ENCODE results near the gene GLTPD2.

GLTPD2 gene

DNA sequence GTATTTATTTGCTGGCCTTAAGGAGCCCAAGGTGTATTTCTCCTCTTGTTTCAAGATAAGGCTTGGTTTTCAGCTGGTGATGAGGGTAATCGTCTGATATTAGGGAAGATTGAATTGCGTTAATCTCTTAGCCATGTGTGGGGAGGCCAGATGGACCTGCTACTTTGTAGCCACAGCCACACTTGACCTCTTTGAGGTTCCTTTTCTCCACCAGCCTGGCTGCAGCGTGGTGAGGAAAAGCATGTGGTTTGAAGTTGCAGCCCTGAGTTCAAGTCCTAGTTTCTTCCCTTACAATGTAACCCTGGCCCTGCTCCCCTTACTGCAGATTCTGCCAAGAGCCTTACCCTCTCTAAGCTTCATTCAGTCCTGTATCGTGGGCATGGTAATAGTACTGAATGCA, 47.5 kb downstream of the GLTPD2 start:
- no peaks in the 10 kb centered on the region for H3K9me2 ChIP-seq (replicated peaks; ENCODE audit: low read depth, low read length)
- H3K36me3 ChIP-seq (ENCODE audit: insufficient read depth, low read length) = no peaks in the 10 kb centered on the region
- peak overlapping the region; percentile 77 for H3K4me3 ChIP-seq (ENCODE audit: low read length, poor library complexity, severe bottlenecking)
- no peak overlapping the region for H2AFZ ChIP-seq (ENCODE audit: low read length)
- peak overlapping the region; percentile 44 for H3K9ac ChIP-seq (ENCODE audit: low read depth, low read length, poor library complexity, severe bottlenecking)
- H3K27me3 ChIP-seq (ENCODE audit: insufficient read depth, low read length, poor library complexity, severe bottlenecking) = no peaks in the 10 kb centered on the region
- peaks cover 56% of the 10 kb centered on the region; the same call in 1 of the 2 replicates for H3K79me2 ChIP-seq (ENCODE audit: insufficient read depth, low read length)
- peak overlapping the region; percentile 91 for H3K4me2 ChIP-seq (ENCODE audit: low read depth, low read length, poor library complexity, severe bottlenecking)
- H3K4me1 ChIP-seq (ENCODE audit: insufficient read depth, low read length, poor library complexity, severe bottlenecking) = peaks cover 45% of the 10 kb centered on the region
- peaks cover 33% of the 10 kb centered on the region for H4K20me1 ChIP-seq (ENCODE audit: insufficient read depth, low read length, poor library complexity, severe bottlenecking)
- no peaks in the 10 kb centered on the region for H3F3A ChIP-seq (ENCODE audit: low read depth)
- TF ChIP-seq EZH2phosphoT487 (IDR thresholded peaks at IDR 0.05; ENCODE audit: borderline replicate concordance) = no peak
- TF ChIP-seq, protein P1, sequence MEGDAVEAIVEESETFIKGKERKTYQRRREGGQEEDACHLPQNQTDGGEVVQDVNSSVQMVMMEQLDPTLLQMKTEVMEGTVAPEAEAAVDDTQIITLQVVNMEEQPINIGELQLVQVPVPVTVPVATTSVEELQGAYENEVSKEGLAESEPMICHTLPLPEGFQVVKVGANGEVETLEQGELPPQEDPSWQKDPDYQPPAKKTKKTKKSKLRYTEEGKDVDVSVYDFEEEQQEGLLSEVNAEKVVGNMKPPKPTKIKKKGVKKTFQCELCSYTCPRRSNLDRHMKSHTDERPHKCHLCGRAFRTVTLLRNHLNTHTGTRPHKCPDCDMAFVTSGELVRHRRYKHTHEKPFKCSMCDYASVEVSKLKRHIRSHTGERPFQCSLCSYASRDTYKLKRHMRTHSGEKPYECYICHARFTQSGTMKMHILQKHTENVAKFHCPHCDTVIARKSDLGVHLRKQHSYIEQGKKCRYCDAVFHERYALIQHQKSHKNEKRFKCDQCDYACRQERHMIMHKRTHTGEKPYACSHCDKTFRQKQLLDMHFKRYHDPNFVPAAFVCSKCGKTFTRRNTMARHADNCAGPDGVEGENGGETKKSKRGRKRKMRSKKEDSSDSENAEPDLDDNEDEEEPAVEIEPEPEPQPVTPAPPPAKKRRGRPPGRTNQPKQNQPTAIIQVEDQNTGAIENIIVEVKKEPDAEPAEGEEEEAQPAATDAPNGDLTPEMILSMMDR (conservative IDR thresholded peaks at IDR 0.05; ENCODE audit: low read length) = no peak
- H3K9me3 ChIP-seq (ENCODE audit: insufficient read depth, low read depth, low read length) = no peaks in the 10 kb centered on the region

DNA sequence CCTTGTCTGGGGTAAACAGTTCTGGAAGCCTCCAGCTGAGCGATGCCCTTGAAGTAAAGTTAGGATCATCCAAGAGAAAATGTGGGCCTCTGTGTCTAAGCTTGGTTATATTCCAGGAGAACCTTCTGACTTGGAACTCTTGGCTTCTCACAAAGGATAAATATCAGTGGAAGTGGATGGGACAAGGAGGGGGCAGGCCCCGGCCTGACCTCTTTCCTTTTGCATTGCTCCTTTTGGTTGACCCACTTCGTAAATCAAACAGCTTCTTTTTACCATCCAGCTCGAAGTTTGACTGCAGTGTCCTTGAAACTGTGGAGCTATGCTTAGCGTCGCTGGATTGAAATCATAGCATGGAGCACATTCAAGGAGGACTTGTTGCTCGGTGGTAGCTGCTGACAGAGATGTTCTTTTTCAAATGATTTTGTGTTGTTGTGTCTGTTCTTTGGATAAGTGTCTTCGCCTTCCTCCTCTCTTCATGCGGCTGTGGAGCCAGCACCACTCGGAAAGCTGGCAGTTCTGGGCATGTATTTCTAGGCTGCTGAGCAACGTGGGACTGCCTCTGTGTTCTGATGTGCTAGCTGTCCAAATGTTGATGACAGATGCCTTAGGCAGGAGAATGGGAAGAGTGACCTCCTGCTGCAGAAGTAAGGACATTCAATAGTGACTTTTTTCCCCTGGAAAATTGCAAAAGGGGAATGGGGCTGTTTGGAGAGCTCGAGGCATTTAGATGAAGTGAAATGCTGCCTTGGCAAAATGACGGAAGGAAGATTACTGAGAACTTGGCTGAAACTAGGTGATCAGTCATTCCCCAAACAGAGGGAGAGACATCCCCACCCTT, 48.9 kb downstream of the GLTPD2 start:
- H3K4me2 ChIP-seq (ENCODE audit: low read depth, low read length, poor library complexity, severe bottlenecking) = peak overlapping the region; percentile 13
- H3K36me3 ChIP-seq (ENCODE audit: insufficient read depth, low read length) = no peaks in the 10 kb centered on the region
- no peaks in the 10 kb centered on the region for H3F3A ChIP-seq (ENCODE audit: low read depth)
- TF ChIP-seq EZH2phosphoT487 (IDR thresholded peaks at IDR 0.05; ENCODE audit: borderline replicate concordance) = no peak
- no peaks in the 10 kb centered on the region for H3K27me3 ChIP-seq (ENCODE audit: insufficient read depth, low read length, poor library complexity, severe bottlenecking)
- no peak overlapping the region for H3K9ac ChIP-seq (ENCODE audit: low read depth, low read length, poor library complexity, severe bottlenecking)
- no peaks in the 10 kb centered on the region for H3K9me2 ChIP-seq (replicated peaks; ENCODE audit: low read depth, low read length)
- no peaks in the 10 kb centered on the region for H3K9me3 ChIP-seq (ENCODE audit: insufficient read depth, low read depth, low read length)
- H2AFZ ChIP-seq (ENCODE audit: low read length) = no peak overlapping the region
- peaks cover 61% of the 10 kb centered on the region; the same call in 1 of the 2 replicates for H3K79me2 ChIP-seq (ENCODE audit: insufficient read depth, low read length)
- peaks cover 36% of the 10 kb centered on the region for H4K20me1 ChIP-seq (ENCODE audit: insufficient read depth, low read length, poor library complexity, severe bottlenecking)
- no peak overlapping the region for H3K4me3 ChIP-seq (ENCODE audit: low read length, poor library complexity, severe bottlenecking)
- H3K4me1 ChIP-seq (ENCODE audit: insufficient read depth, low read length, poor library complexity, severe bottlenecking) = peaks cover 46% of the 10 kb centered on the region

DNA sequence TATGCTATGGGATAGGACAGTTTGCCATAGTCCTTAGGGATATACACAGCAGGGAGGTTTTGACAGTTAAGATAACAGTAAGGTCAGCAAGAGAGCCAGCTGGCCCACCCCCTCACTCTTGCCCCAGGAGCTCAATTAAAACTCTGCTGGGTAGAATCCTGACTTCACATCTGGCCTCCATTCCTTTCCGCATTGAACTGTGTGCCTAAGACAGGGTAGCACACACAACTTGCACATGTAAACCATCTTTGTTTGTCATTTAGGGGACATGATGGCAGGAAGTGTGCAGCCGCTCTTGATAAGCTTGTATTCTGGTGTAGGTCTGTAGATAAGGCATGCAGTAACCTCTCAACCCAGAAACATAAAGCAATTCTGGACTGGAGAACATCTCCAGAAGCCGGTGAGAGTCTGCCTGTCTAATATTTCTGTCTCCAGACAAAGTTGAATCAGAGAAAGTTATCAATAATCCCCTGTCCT, 49.6 kb downstream of the GLTPD2 start:
- Histone ChIP-seq H3K9me3 (ENCODE audit: insufficient read depth, low read depth, low read length) (no peaks in the 10 kb centered on the region), H2AFZ (ENCODE audit: low read length) (no peak overlapping the region), H3K4me2 (ENCODE audit: low read depth, low read length, poor library complexity, severe bottlenecking) (peak overlapping the region; percentile 13), H3K4me3 (ENCODE audit: low read length, poor library complexity, severe bottlenecking) (no peak overlapping the region), H3K4me1 (ENCODE audit: insufficient read depth, low read length, poor library complexity, severe bottlenecking) (peaks cover 46% of the 10 kb centered on the region), H3K36me3 (ENCODE audit: insufficient read depth, low read length) (no peaks in the 10 kb centered on the region), H3F3A (ENCODE audit: low read depth) (no peaks in the 10 kb centered on the region), H3K9ac (ENCODE audit: low read depth, low read length, poor library complexity, severe bottlenecking) (no peak overlapping the region), H3K27me3 (ENCODE audit: insufficient read depth, low read length, poor library complexity, severe bottlenecking) (no peaks in the 10 kb centered on the region), H3K9me2 (replicated peaks; ENCODE audit: low read depth, low read length) (no peaks in the 10 kb centered on the region), H3K79me2 (ENCODE audit: insufficient read depth, low read length) (peaks cover 61% of the 10 kb centered on the region; the same call in 1 of the 2 replicates), H4K20me1 (ENCODE audit: insufficient read depth, low read length, poor library complexity, severe bottlenecking) (peaks cover 36% of the 10 kb centered on the region)
- no peak for TF ChIP-seq EZH2phosphoT487 (IDR thresholded peaks at IDR 0.05; ENCODE audit: borderline replicate concordance)
- TF ChIP-seq, protein P1 (conservative IDR thresholded peaks at IDR 0.05; ENCODE audit: low read length) = no peak
